GM18873 (cell line): ENCODE data around the gene AADAC.
"Not testable (repeated sequence)": the region's sequence is repeated elsewhere in the genome, so short reads cannot be mapped to it uniquely, and the experiment has no call there.

Experiments used
- ATAC-seq: cut with Tn5 transposase; IDR thresholded peaks from one replicate; pipeline ENCODE4 v1.9.1; 2021; ENCODE audit warnings: mild to moderate bottlenecking, moderate library complexity, moderate number of reproducible peaks; ENCODE audit not compliant: unreplicated experiment, low FRiP score

The AADAC gene

GRCh38 chr3:151796105-151796680 lies 17.7 kb upstream of the AADAC start:
- no peak for ATAC-seq

- no peak for ATAC-seq
Measured at GRCh38 chr3:151798466-151798865, 15.4 kb upstream of the AADAC start.

GRCh38 chr3:151800431-151800830 lies 13.5 kb upstream of the AADAC start:
- no peak for ATAC-seq

- no peak for ATAC-seq
Measured at GRCh38 chr3:151804267-151804666, 9.6 kb upstream of the AADAC start.

- ATAC-seq: no peak
Measured at GRCh38 chr3:151806838-151807237, 7.1 kb upstream of the AADAC start.

GRCh38 chr3:151808926-151809325 lies 5.0 kb upstream of the AADAC start:
- not testable (repeated sequence) for ATAC-seq

GRCh38 chr3:151811474-151811873 lies 2.4 kb upstream of the AADAC start:
- ATAC-seq: no peak

GRCh38 chr3:151814588-151814987 lies 672 bp downstream of the AADAC start:
- no peak for ATAC-seq

- no peak for ATAC-seq
Measured at GRCh38 chr3:151816091-151816604, 2.2 kb downstream of the AADAC start.

- no peak for ATAC-seq
Measured at GRCh38 chr3:151817473-151817872, 3.6 kb downstream of the AADAC start.

GRCh38 chr3:151818361-151818760 lies 4.4 kb downstream of the AADAC start:
- no peak for ATAC-seq

- ATAC-seq: no peak
Measured at GRCh38 chr3:151819910-151820309, 6.0 kb downstream of the AADAC start.

- no peak for ATAC-seq
Measured at GRCh38 chr3:151827816-151828215, 13.9 kb downstream of the AADAC start.

GRCh38 chr3:151835751-151836525 lies 22.0 kb downstream of the AADAC start:
- ATAC-seq: no peak

- no peak for ATAC-seq
Measured at GRCh38 chr3:151837057-151837456, 23.1 kb downstream of the AADAC start.

- ATAC-seq: peak; percentile 65
Measured at GRCh38 chr3:151838574-151839312, 24.8 kb downstream of the AADAC start.

- no peak for ATAC-seq
Measured at GRCh38 chr3:151839313-151839631, 25.4 kb downstream of the AADAC start.

- ATAC-seq: no peak
Measured at GRCh38 chr3:151841801-151842200, 27.9 kb downstream of the AADAC start.

GRCh38 chr3:151843275-151843674 lies 29.4 kb downstream of the AADAC start:
- no peak for ATAC-seq

GRCh38 chr3:151845306-151845905 lies 31.5 kb downstream of the AADAC start:
- no peak for ATAC-seq

GRCh38 chr3:151850065-151850464 lies 36.1 kb downstream of the AADAC start:
- ATAC-seq: not testable (repeated sequence)
